ENCODE data around the gene CCL24. TPM values are rescaled to one million over a fixed set of nuclear protein-coding genes. Genes with fewer than 3 reads are reported as not detected.

Gene CCL24
- total and polyA plus RNA-seq, 8 donors: 0.38 to 3.3 (median 1.2) TPM; not detected in 3

GRCh38 chr7:75819711-75820110 lies 6.1 kb upstream of the CCL24 start:
- intact Hi-C loops (cut with DNase I): no loop called here
- Histone ChIP-seq H3K4me3 (no peak overlapping the region), H3K9me3 (no peaks in the 10 kb centered on the region), H3K27me3 (no peaks in the 10 kb centered on the region), H3K27ac (peak overlapping the region in 1 of 2 donors; percentile 24), H3K4me1 (peaks cover 0 to 9% of the 10 kb centered on the region in 2 donors), H3K36me3 (no peaks in the 10 kb centered on the region)
- TF ChIP-seq, protein P1, sequence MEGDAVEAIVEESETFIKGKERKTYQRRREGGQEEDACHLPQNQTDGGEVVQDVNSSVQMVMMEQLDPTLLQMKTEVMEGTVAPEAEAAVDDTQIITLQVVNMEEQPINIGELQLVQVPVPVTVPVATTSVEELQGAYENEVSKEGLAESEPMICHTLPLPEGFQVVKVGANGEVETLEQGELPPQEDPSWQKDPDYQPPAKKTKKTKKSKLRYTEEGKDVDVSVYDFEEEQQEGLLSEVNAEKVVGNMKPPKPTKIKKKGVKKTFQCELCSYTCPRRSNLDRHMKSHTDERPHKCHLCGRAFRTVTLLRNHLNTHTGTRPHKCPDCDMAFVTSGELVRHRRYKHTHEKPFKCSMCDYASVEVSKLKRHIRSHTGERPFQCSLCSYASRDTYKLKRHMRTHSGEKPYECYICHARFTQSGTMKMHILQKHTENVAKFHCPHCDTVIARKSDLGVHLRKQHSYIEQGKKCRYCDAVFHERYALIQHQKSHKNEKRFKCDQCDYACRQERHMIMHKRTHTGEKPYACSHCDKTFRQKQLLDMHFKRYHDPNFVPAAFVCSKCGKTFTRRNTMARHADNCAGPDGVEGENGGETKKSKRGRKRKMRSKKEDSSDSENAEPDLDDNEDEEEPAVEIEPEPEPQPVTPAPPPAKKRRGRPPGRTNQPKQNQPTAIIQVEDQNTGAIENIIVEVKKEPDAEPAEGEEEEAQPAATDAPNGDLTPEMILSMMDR (IDR thresholded peaks at IDR 0.05): no peak
- ATAC-seq: peak; percentile 54
- peak in 1 of 4 donors; percentile 45 for DNase-seq

DNA sequence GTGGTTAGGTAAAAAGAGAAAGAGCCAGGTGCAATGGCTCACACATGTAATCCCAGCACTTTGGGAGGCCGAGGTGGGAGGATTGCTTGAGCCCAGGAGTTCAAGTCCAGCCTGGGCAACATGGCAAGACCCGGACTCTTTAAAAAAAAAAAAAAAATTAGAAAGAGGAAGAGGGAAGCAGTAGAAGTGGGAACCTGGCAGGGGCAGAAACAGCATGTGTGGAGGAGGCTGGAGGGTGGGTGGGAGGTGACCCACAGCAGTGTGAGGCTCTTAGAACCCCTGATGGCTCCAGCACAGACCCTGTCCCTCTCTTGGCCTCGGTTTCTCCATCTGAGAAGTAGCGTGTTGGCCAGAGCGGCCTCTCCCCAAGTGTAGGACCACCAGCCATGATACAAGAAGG lies 4.9 kb upstream of the CCL24 start:
- no peaks in the 10 kb centered on the region for H3K9me3 ChIP-seq
- intact Hi-C loops (cut with DNase I): no loop called here
- peaks cover 0 to 10% of the 10 kb centered on the region in 2 donors for H3K4me1 ChIP-seq
- no peaks in the 10 kb centered on the region for H3K27me3 ChIP-seq
- ATAC-seq (no peak), DNase-seq (no peak)
- H3K4me3 ChIP-seq: no peak overlapping the region
- TF ChIP-seq, protein P1 (IDR thresholded peaks at IDR 0.05): no peak
- no peak overlapping the region for H3K27ac ChIP-seq
- no peaks in the 10 kb centered on the region for H3K36me3 ChIP-seq

GRCh38 chr7:75817116-75817515 lies 3.5 kb upstream of the CCL24 start:
- DNase-seq: no peak
- ATAC-seq: peak; percentile 45
- Histone ChIP-seq H3K4me1 (peaks cover 0 to 15% of the 10 kb centered on the region in 2 donors), H3K9me3 (no peaks in the 10 kb centered on the region), H3K27me3 (no peaks in the 10 kb centered on the region), H3K4me3 (no peak overlapping the region), H3K27ac (no peak overlapping the region), H3K36me3 (no peaks in the 10 kb centered on the region)
- TF ChIP-seq, protein P1 (IDR thresholded peaks at IDR 0.05): no peak
- intact Hi-C loops (cut with DNase I): no loop called here

DNA sequence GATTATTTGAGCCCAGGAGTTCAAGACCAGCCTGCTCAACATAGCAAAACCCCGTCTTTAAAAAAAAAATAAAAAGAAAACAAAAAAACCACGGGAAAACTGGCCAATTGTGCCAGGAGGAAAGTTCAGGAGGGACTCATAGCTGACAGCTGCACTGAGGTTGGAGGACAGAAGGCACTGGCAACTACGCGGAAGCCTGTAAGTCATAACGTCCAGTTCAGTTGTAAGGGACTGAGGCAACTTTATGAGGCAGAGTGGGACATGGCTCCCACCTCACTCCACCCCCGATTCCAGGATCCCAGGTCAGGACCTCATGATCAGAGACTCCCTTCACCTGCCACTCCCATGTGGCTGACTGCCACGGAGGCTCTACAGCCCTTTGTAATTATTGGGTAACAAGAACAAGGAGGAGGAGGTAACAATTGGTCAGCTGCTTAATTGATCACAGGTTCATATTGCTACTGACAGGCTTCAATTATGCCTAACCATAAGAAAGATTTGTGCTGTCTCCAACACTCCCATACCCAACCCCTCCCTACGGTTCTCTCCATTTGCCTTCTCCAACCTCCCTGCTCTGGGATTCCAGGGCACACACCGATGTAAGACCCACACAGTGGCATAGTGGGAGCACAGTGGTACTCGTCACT lies 1.9 kb upstream of the CCL24 start:
- Histone ChIP-seq H3K27ac (no peak overlapping the region), H3K36me3 (no peaks in the 10 kb centered on the region), H3K4me3 (no peak overlapping the region), H3K4me1 (peaks cover 0 to 15% of the 10 kb centered on the region in 2 donors), H3K27me3 (no peaks in the 10 kb centered on the region), H3K9me3 (no peaks in the 10 kb centered on the region)
- no peak for ATAC-seq
- TF ChIP-seq, protein P1 (IDR thresholded peaks at IDR 0.05): no peak
- no peak for DNase-seq
- intact Hi-C loops (cut with DNase I): no loop called here

DNA sequence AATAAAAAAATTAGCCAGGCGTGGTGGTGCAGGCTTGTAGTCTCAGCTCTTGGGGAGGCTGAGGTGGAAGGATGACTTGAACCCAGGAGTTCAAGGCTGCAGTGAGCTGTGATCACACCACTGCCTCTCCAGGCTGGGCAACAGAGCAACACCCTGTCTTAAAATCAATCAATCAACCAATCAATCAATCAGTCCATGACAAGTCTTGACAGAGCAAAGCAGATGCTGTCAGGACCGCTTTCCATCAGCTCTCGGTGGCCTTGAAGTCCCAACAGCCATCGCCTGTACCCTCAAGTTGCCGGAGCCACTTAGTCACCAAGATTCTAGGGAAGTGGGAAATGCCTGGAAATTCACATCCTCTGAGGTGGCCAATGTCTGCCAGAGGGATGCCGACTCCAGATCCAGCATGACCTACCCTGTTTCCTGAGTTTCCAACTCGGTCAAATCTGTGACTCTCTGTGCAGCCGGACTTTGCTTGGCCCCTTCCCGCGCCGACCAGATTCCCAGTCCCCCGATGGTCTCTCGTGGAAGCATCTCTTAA lies 871 bp upstream of the CCL24 start:
- TF ChIP-seq, protein P1 (IDR thresholded peaks at IDR 0.05): no peak
- DNase-seq (no peak), ATAC-seq (no peak)
- no peaks in the 10 kb centered on the region for H3K9me3 ChIP-seq
- intact Hi-C loops (cut with DNase I): no loop called here
- H3K4me1 ChIP-seq: peaks cover 0 to 13% of the 10 kb centered on the region in 2 donors
- no peaks in the 10 kb centered on the region for H3K27me3 ChIP-seq
- no peaks in the 10 kb centered on the region for H3K36me3 ChIP-seq
- H3K27ac ChIP-seq: no peak overlapping the region
- H3K4me3 ChIP-seq: no peak overlapping the region

Data from left lung (tissue), 10 donors.